ENCODE measurements around the gene E2F8.

E2F8 gene

GRCh38 chr11:19181531-19182261, 59.0 kb downstream of the E2F8 start:
- TF ChIP-seq CTCF (IDR thresholded peaks at IDR 0.05; ENCODE audit: extremely low read depth, insufficient read depth, missing control alignments): no peak
- in situ Hi-C loops (cut with MboI; ENCODE audit: low pct_unique_long_range_greater_than_20kb, low sequenced_read_pairs, unreplicated experiment): no loop called here

GRCh38 chr11:19176629-19177186, 64.0 kb downstream of the E2F8 start:
- in situ Hi-C loops (cut with MboI; ENCODE audit: low pct_unique_long_range_greater_than_20kb, low sequenced_read_pairs, unreplicated experiment): no loop called here
- no peak for TF ChIP-seq CTCF (IDR thresholded peaks at IDR 0.05; ENCODE audit: extremely low read depth, insufficient read depth, missing control alignments)
- no peak for DNase-seq (ENCODE audit: low spot score)

More at GRCh38 chr11:19181531-19182261, 59.0 kb downstream of the E2F8 start:
- DNase-seq (ENCODE audit: low spot score): no peak

All from GM13977 (cell line).